Measurements from ENCODE around the gene ZNF670.

ZNF670 gene

GRCh38 chr1:247103859-247104591, 25.4 kb upstream of the ZNF670 start, which contains the start of gene ZNF669:
TSS of gene ZNF669 (minus strand) at chr1:247104356. CDS start at chr1:247104199, 157 bp downstream.
- DNase-seq (ENCODE audit: low spot score), result peak; percentile 99

GRCh38 chr1:247102381-247102780, 23.8 kb upstream of the ZNF670 start:
- DNase-seq (ENCODE audit: low spot score), result peak; percentile 18

DNA sequence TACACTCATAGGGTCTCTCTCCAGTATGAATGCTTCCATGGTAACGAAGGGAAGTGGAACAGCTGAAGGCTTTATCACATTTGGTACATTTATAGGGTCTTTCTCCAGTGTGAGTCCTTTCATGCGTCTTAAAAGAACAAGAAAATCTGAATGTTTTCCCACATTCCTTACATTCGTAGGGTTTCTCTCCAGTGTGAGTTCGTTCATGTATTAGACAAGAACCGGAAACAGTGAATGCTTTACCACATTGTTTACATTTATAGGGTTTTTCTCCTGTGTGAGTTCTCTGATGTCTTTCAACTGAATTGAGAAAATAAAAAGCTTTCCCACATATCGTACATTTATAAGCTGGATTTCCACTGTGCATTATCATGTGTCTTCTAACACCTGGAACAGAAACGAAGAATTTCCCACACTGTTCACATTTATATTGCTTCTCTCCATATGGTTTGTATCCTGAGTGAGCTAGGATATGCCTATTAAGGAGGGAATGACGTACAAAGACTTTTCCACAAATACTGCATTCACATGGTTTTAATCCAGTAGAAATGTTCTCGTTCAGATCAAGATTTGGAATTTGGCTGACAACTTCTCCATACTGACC, 22.2 kb upstream of the ZNF670 start:
- no peak for DNase-seq (ENCODE audit: low spot score)

DNA sequence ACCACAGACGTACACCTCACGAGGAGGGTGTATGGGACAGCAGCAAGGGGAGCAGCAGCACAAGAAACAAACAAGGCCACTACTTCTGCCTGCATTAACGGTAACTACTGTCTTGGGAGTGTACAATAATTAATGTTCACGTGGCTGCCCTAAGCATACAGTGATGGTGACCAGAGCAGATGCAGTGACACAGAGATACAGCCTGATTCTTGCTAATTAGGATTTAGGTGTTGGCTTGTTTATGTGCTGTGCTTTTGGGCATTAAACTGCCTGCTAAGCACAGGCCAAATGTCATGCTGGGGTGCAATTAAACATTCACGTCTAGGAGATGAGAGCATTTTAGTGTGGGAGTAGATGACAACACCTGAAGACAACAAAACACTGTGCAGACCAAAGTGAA, 18.3 kb upstream of the ZNF670 start:
- no peak for DNase-seq (ENCODE audit: low spot score)

- DNase-seq (ENCODE audit: low spot score), result no peak
Measured at GRCh38 chr1:247096544-247096943, 17.9 kb upstream of the ZNF670 start.

GRCh38 chr1:247096112-247096511, 17.5 kb upstream of the ZNF670 start:
- no peak for DNase-seq (ENCODE audit: low spot score)

- DNase-seq (ENCODE audit: low spot score), result no peak
Measured at GRCh38 chr1:247090455-247090854, 11.8 kb upstream of the ZNF670 start.

DNA sequence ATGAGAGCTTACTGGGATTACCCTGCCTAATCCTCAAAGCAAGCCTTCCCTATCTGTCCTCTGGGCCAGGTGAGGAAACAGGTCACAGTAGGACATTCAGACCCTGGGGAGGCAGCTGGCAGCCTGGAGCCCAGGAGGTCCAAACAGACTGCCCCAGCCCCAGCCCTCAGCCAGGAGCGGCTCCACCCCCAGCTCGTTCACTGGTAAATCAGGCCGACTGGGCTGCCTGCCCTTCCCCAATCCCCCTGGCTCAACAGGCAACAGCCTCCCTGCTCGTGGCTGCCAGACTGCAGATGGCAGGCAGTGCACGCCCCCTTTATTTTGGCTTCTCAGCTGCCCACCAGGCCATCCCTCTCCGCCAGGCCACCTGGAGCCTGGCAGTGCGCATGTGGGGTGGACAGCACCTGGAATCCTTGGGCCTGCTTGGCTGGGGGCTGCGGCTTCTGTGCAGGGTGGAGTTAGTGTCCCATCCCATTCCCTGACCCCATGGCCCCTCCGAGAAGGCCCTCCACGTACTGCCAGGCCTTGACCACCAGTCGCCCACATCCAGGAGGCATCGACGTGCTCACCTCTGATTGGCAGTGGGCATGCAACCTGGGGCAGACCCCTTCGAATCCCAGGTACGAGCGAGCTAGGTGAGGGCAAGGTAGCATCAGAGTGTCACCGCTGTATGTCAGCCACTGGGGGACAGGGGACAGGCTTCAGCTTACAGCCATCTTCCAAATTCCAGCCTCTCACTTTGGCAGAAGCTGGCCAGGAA, 11.2 kb upstream of the ZNF670 start:
- no peak for DNase-seq (ENCODE audit: low spot score)

DNA sequence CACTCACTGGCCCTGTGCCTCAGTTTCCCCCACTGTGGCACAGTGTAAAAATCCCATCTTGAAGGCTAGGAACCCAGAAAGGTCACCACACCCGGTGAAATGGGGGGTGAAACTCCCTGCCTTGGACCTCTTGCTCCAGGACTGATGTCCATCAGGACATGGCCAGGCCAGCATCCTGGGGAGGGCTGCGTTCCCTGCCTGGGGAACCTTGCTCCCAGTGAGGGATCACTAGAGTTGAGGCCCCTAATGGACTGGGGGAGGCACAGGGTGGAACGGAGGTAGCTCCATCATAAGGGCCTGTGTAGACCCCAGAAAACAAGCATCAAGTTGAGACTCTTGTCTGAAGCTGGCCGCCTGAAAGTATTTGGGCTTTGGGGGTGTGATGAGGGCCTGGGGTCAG, 10.4 kb upstream of the ZNF670 start:
- no peak for DNase-seq (ENCODE audit: low spot score)

- DNase-seq (ENCODE audit: low spot score), result no peak
Measured at GRCh38 chr1:247087256-247087655, 8.6 kb upstream of the ZNF670 start.

DNA sequence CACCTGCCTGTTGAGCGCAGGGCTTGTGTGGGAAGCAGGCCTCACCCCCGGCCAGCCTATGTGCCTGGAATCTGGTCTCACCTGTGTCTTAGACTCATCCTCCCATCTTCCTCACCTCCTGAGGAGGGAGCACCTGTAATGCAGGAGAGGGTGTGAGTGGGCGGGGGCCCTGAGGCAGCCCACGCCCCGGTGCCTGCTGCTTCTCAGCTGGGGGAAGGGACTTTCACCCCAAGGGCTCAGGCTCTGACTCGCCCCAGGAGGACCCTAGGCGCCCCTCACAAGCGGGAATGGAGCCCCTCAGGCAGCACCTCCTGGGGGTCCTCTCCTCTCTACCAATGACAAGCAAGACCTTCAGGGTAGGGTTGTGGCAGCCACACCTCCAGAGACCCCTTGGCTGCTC, 6.7 kb upstream of the ZNF670 start:
- no peak for DNase-seq (ENCODE audit: low spot score)

DNA sequence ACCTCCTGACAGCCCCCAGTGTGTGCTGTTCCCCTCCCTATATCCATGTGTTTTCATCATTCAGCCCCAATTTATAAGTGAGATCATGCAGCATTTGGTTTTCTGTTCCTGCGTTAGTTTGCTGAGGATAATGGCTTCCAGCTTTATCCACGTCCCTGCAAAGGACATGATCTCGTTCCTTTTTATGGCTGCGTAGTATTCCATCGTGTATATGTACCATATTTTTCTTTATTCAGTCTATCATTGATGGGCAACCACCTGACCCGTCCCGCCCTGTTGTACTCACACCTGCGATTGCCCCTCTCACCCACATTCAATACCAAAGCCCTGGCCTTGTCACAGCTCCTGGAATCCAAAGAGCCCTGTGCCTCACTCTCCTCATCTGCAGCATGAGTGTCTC, 6.2 kb upstream of the ZNF670 start:
- DNase-seq (ENCODE audit: low spot score), result no peak

DNA sequence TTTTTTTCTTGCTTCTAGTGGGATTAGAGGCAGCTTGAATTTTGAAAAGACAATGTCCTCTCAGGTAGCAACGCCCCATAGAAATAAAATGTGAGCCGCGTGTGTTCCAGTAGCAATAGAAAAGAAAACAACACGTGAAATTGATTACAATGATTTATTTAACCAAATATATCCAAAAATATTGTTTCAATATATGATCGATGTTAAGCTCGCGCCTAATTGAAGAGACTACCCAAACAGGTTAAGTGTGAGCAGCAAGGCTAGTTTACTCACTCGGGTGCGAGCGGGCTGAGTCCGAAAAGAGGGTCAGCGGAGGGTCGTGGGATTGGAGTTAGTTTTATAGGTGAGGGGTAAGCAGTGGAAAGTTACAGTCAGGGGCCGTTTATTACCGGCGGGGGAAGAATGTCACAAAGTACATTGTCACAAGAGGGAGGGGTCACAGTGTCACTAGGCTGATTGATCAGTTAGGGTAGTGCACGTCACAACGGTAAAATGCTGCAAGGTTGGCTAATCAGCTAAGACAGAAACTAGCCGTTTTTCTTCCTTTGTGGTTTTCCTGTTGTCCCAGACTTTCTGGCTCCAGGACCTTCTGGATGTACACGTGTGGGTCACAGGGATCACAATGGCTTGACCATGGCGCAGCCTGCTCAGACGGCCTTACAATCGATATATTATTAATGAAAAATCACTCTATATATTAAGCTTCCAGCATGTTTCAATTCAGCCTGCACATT, 697 bp upstream of the ZNF670 start:
- peak; percentile 79 for DNase-seq (ENCODE audit: low spot score)

- peak; percentile 64 for DNase-seq (ENCODE audit: low spot score)
Measured at GRCh38 chr1:247077876-247078257, 744 bp downstream of the ZNF670 start.

DNA sequence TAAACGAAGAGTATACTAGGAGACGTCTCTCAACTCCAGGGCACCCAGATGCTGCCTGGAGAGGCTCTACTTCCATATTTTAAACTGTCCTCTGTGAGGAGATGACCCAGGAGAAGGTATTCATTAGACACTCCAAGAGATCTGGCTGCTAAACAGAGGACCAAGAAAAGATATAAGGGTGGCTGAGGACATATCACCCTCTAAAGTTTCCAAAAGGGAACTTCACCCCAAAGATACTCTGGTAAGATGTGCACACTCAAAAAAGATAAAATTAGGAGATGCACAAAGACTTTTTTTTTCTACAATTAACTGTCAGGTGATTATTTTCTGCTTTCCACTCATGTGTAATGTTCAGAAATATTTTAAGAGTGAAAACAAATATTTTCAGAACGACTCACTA, 1.4 kb downstream of the ZNF670 start:
- DNase-seq (ENCODE audit: low spot score), result peak; percentile 35

DNA sequence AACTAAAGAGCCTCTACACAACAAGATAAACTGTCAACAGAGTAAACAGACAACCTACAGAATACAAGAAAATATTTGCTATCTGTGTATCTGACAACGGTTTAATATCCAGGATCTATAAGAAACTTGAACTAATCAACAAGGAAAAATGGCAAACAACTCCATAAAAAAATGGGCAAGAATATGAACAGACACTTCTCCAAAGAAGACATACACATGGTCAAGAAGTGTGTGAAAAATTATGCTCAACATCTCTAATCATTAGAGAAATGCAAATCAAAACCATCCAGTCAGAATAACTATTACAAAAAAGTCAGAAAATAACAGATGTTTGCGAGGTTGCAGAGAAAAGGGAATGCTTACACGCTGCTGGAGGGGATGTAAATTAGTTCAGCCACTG, 8.0 kb downstream of the ZNF670 start:
- no peak for DNase-seq (ENCODE audit: low spot score)

DNA sequence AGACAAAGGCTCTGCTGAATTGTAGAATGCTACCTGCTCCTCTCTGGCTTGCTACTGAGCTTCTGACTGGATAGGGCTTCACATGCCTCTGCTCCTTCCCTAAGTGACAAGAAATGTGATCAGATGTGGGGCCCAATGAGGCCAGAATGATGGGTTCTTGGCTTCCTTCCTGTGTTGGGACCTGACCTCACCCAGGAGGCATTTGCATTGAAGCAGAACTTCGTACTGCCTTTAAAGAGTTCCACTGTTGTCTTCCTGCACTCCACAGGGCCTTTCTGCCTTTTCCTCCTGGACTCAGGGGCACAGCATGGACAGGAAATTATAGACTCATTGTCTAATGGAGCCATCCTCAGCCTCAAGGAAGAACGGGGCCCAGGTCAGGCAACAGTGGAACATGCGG, 14.3 kb downstream of the ZNF670 start:
- peak; percentile 81 for DNase-seq (ENCODE audit: low spot score)

GRCh38 chr1:247060771-247061170, 17.8 kb downstream of the ZNF670 start:
- DNase-seq (ENCODE audit: low spot score), result no peak

DNA sequence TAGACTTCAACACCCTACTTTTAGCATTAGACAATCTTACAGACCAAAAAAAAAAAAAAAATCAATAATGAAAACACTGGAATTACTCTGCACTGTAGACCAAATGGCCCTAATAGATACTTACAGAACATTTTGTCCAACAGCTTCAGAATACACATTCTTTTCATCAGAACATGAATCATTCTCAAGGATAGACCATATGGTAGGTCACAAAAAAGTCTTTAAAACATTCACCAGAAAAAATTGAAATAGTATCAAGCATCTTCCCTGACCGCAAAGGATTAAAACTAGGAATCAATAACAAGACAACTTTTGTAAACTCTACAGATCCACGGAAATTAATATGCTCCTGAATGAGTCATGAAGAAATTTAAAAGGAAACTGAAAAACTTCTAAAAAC, 22.5 kb downstream of the ZNF670 start:
- no peak for DNase-seq (ENCODE audit: low spot score)

DNA sequence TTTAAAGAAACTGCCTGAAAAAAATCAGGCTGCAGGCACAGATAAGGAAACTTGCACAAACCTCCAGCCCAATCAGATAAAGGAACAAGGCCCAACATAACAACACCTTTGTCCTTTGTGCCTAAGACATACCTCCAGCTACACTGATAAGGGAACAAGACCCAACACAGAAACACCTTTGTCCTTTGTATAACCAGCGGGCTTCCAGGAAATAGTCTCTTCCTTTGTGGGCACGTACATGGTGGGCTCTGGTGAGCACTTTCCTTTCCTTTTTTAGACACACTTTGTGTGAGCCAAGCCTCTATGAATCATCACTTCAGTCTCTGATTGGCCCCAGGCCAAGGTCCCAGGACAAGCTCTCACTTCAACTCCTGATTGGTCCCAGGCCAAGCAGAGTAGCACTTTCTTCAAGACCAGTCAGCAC, 23.6 kb downstream of the ZNF670 start:
- DNase-seq (ENCODE audit: low spot score), result peak; percentile 69

DNA sequence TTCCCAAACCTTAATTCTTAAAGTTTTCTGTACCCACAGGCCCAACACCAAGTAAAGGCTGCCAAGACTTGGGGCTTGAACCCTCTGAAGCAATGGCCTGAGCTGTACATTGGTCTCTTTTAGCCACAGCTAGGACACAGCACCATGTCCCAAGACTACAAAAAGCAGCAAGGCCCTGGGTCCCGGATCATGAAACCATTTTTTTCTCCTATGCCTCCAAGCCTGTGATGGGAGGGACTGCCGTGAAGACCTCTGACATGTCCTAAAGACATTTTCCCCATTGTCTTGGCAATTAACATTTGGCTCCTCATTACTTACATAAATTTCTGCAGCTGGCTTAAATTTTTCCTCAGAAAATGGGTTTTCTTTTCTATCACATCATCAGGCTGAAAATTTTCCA, 30.9 kb downstream of the ZNF670 start:
- DNase-seq (ENCODE audit: low spot score), result no peak

DNA sequence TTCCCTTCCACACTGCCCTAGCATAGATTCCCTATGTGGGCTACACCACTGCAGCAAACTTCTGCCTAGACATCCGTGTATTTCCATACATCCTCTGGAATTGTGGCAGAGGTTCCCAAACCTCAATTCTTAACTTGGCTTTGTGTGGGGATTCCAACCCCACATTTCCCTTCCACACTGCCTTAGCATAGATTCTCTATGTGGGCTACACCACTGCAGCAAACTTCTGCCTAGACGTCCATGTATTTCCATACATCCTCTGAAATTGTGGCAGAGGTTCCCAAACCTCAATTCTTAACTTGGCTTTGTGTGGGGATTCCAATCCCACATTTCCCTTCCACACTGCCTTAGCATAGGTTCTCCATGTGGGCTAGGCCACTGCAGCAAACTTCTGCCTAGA, 31.4 kb downstream of the ZNF670 start:
- no peak for DNase-seq (ENCODE audit: low spot score)
